Thoracic aorta endothelial cell (primary cell): ENCODE measurements around the gene CHADL. TPM values are rescaled to one million over a fixed set of nuclear protein-coding genes. Genes with fewer than 3 reads are reported as not detected.

Experiments
- small RNA-seq: library from RNA; depleted of rRNA; stranded (forward); fragments of <200 nt; gene quantifications from one replicate; pipeline ENCODE3, GENCODE V24; 2012
- total RNA-seq: library from RNA; depleted of rRNA; stranded (reverse); fragments of >200 nt; gene quantifications from 2 replicates; pipeline ENCODE4 v1.2.3, GENCODE V29; 2012

Gene CHADL
- total RNA-seq: 0.43 and 0.53 TPM in 2 replicates

GRCh38 chr22:41240377-41241132, at the start of gene CHADL:
CHADL (minus strand) TSS chr22:41240931; CDS start chr22:41240881, 50 bp downstream.

GRCh38 chr22:41285820-41286638, 45.3 kb upstream of the CHADL start, which contains the start of gene RANGAP1:
RANGAP1 (minus strand) TSS chr22:41286187; CDS start chr22:41281044, 5,143 bp downstream.

GRCh38 chr22:41204992-41205900, 35.5 kb downstream of the CHADL start, which contains the start of gene L3MBTL2:
L3MBTL2 (plus strand) TSS chr22:41205312; CDS start chr22:41205363, 51 bp downstream.

Small RNAs within 50 kb of the gene (small RNA-seq; reads per million reads assigned to genes)
- not detected for gene MIR6889

Other genes with a start within 250 kb of the CHADL start
- gene EP300, start 148.3 kb downstream of the CHADL start, total RNA-seq: 80.9 and 93.9 TPM in 2 replicates
- 29.1 and 31.6 TPM in 2 replicates for gene L3MBTL2, start 35.6 kb downstream of the CHADL start, total RNA-seq
- gene RANGAP1, start 45.3 kb upstream of the CHADL start, total RNA-seq: 121 and 137 TPM in 2 replicates
- gene ZC3H7B, start 60.6 kb upstream of the CHADL start, total RNA-seq: 64.2 and 70.5 TPM in 2 replicates
- 2.2 and 3.1 TPM in 2 replicates for gene TEF, start 141.0 kb upstream of the CHADL start, total RNA-seq
- gene TOB2, start 205.9 kb upstream of the CHADL start, total RNA-seq: 31.6 and 36.0 TPM in 2 replicates
- gene PHF5A, start 227.8 kb upstream of the CHADL start, total RNA-seq: 54.1 and 63.7 TPM in 2 replicates
- gene ACO2, start 228.2 kb upstream of the CHADL start, total RNA-seq: 62.4 and 76.7 TPM in 2 replicates